Measurements from ENCODE around the gene MBP. TPM values are rescaled to one million over a fixed set of nuclear protein-coding genes. Genes with fewer than 3 reads are reported as not detected.
"Not testable (repeated sequence)": the region's sequence is repeated elsewhere in the genome, so short reads cannot be mapped to it uniquely, and the experiment has no call there.

MBP gene
- polyA plus RNA-seq, 1 donor from 2014 or later = 89.4 TPM

- H3K4me1 Mint-ChIP-seq = peaks cover 15 to 26% (median 16%) of the 10 kb centered on the region in 3 donors
- H3K9me3 Mint-ChIP-seq = no peaks in the 10 kb centered on the region
- peak overlapping the region in 1 of 3 donors; percentile 16 for H3K27ac Mint-ChIP-seq
- peaks cover 5% of the 10 kb centered on the region for H3K36me3 Mint-ChIP-seq
- no peak overlapping the region for H3K4me3 Mint-ChIP-seq
- no peaks in the 10 kb centered on the region for H3K27me3 Mint-ChIP-seq
These were observed 159.6 kb downstream of the MBP start for GRCh38 chr18:76972846-76973519.

DNA sequence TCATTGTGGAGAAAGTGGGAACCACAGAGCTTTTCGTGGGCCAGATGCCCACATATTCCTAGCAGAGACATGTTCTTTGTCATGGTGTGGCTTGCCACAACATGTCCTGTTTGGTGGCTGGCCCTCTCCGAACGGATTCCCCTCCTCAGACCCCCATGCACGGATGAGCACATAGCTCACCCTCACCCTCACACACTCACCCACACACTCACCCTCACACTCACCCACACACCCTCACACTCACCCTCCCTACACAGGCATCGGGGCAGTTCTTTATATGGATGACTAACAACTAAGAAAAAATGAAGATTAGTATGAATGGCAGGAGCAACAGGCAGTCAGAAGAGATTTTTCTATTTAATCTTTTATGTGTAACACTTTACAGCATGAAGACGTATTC is 160.3 kb downstream of the MBP start:
- Mint-ChIP-seq H3K4me1 (peaks cover 12 to 20% (median 12%) of the 10 kb centered on the region in 3 donors), H3K36me3 (peaks cover 5% of the 10 kb centered on the region), H3K4me3 (no peak overlapping the region), H3K9me3 (no peaks in the 10 kb centered on the region), H3K27ac (peak overlapping the region in 1 of 3 donors; percentile 62), H3K27me3 (no peaks in the 10 kb centered on the region)

DNA sequence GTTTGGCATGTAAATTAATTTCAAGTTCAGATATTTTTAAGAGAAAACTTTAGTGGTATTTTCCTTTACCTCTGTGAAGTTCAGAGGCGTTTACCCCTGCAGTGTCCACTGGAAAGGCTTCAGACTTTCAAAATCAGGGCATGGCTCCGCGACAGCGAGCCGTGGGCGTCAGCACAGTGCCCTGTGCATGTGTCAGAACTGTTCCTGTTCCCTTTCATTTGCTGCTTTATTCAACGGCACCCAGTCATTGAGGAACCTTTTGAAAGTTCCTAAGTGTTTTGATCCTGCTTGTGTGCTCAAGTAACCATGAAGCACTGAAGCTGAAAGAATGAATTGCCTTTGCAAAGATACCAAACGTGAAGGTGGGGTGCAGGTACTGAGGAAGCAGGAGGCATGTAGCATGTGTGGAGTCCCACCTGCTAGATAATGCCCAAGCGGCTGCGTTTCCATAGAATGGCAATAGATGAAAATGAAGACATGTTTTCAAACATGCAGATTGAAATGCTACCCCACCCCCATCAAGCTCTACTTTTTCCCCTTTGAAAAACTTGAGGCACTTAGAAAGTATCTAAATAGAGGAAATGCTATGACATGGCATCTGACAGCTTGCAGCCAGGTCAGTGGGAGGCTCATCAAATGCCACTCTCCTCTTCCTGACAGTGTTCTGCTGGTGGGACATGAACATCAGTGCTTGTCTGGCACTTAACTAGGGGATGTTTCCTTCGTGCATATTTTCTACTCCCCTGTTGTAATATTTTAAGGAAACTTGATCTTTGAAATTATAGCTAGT is 161.6 kb downstream of the MBP start:
- Mint-ChIP-seq H3K4me1 (peaks cover 6 to 12% (median 7%) of the 10 kb centered on the region in 3 donors), H3K27ac (peak overlapping the region in 1 of 3 donors; percentile 59), H3K36me3 (peaks cover 5% of the 10 kb centered on the region), H3K27me3 (no peaks in the 10 kb centered on the region), H3K4me3 (peak overlapping the region in 1 of 4 donors; percentile 3), H3K9me3 (no peaks in the 10 kb centered on the region)

- no peaks in the 10 kb centered on the region for H3K27me3 Mint-ChIP-seq
- no peak overlapping the region for H3K4me3 Mint-ChIP-seq
- peaks cover 15% of the 10 kb centered on the region for H3K36me3 Mint-ChIP-seq
- H3K9me3 Mint-ChIP-seq = peaks cover 0 to 3% (median 0%) of the 10 kb centered on the region in 3 donors
- H3K27ac Mint-ChIP-seq = no peak overlapping the region
- peaks cover 18 to 25% (median 20%) of the 10 kb centered on the region in 3 donors for H3K4me1 Mint-ChIP-seq
These were observed 164.7 kb downstream of the MBP start for GRCh38 chr18:76967721-76968472.

DNA sequence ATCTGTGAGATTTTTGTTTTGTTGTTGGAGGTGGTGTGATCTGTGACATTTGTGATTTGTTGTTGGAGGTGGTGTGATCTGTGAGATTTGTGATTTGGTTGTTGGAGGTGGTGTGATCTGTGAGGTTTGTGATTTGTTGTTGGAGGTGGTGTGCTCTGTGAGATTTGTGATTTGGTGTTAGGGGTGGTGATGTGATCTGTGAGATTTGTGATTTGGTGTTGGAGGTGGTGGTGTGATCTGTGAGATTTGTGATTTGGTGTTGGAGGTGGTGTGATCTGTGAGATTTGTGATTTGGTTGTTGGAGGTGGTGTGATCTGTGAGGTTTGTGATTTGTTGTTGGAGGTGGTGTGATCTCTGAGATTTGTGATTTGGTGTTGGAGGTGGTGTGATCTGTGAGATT is 165.3 kb downstream of the MBP start:
- H3K27ac Mint-ChIP-seq, H3K4me3 Mint-ChIP-seq, H3K27me3 Mint-ChIP-seq, H3K9me3 Mint-ChIP-seq: not testable (repeated sequence)
- Mint-ChIP-seq H3K36me3 (peaks cover 15% of the 10 kb centered on the region), H3K4me1 (peaks cover 24 to 30% (median 24%) of the 10 kb centered on the region in 3 donors)

GRCh38 chr18:76965555-76966151 is 166.9 kb downstream of the MBP start:
- peaks cover 20% of the 10 kb centered on the region for H3K36me3 Mint-ChIP-seq
- not testable (repeated sequence) for H3K27ac Mint-ChIP-seq, H3K4me3 Mint-ChIP-seq

GRCh38 chr18:76963936-76964335 is 168.6 kb downstream of the MBP start:
- Mint-ChIP-seq H3K36me3 (peaks cover 25% of the 10 kb centered on the region), H3K27me3 (no peaks in the 10 kb centered on the region), H3K4me3 (peak overlapping the region; percentile 61 to 94 (median 70)), H3K9me3 (peaks cover 0 to 3% (median 1%) of the 10 kb centered on the region in 3 donors), H3K4me1 (peaks cover 22 to 30% (median 29%) of the 10 kb centered on the region in 3 donors), H3K27ac (peak overlapping the region in 1 of 3 donors; percentile 73)

More at GRCh38 chr18:76965555-76966151, 166.9 kb downstream of the MBP start:
- H3K9me3 Mint-ChIP-seq, H3K27me3 Mint-ChIP-seq: not testable (repeated sequence)
- peaks cover 22 to 31% (median 30%) of the 10 kb centered on the region in 3 donors for H3K4me1 Mint-ChIP-seq

GRCh38 chr18:76962851-76963250 is 169.7 kb downstream of the MBP start:
- Mint-ChIP-seq H3K36me3 (peaks cover 25% of the 10 kb centered on the region), H3K27ac (peak overlapping the region in 1 of 3 donors; percentile 65), H3K9me3 (peaks cover 0 to 3% (median 1%) of the 10 kb centered on the region in 3 donors), H3K4me1 (peaks cover 22 to 30% (median 29%) of the 10 kb centered on the region in 3 donors), H3K4me3 (peak overlapping the region; percentile 61 to 94 (median 70)), H3K27me3 (no peaks in the 10 kb centered on the region)

DNA sequence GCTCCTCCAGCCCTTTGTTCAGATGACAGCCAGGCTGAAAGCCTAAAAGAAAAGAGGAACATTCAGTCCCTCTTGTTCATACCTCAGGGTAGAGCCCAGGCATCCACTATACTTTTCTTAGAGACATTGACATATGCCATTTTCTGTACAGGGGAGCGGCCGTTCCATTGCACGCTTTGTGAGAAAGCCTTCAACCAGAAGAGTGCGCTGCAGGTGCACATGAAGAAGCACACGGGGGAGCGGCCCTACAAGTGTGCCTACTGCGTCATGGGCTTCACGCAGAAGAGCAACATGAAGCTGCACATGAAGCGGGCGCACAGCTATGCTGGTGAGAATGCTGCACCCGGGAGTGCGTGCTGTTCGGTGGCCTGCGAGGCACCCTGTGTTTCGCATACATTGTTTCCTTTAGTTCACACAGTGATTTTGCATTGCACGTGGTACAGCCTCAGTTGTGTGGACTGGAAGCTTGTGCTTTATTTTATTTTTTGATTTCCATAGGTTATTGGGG is 172.0 kb downstream of the MBP start:
- peaks cover 24% of the 10 kb centered on the region for H3K36me3 Mint-ChIP-seq

DNA sequence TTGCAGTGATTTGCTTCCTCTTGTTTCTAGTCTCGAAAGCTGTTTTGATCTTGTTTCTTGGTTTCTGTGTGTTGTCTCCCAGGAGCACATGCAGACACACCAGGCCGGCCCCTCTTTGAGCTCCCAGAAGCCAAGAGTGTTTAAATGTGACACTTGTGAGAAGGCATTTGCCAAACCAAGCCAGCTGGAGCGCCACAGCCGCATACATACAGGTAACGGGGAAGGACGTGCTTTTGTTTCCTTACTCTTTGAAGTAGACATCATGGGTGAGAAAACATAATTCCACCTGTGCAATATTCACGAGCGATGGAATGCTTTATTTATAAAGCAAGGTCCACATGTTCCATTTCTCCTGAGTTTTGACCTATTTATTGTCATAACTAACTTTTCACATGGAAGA is 173.0 kb downstream of the MBP start:
- Mint-ChIP-seq H3K27me3 (no peaks in the 10 kb centered on the region), H3K9me3 (peaks cover 0 to 3% (median 1%) of the 10 kb centered on the region in 3 donors), H3K27ac (peak overlapping the region in 2 of 3 donors; percentile 48 to 80), H3K4me1 (peaks cover 22 to 34% (median 31%) of the 10 kb centered on the region in 3 donors), H3K36me3 (peaks cover 15% of the 10 kb centered on the region), H3K4me3 (no peak overlapping the region)

More for the DNA sequence above, 172.0 kb downstream of the MBP start:
- H3K9me3 Mint-ChIP-seq = peaks cover 0 to 3% (median 1%) of the 10 kb centered on the region in 3 donors
- peak overlapping the region in 1 of 3 donors; percentile 78 for H3K27ac Mint-ChIP-seq
- peaks cover 22 to 34% (median 31%) of the 10 kb centered on the region in 3 donors for H3K4me1 Mint-ChIP-seq
- no peaks in the 10 kb centered on the region for H3K27me3 Mint-ChIP-seq
- peak overlapping the region in 1 of 4 donors; percentile 40 for H3K4me3 Mint-ChIP-seq

GRCh38 chr18:76958692-76959341 is 173.8 kb downstream of the MBP start:
- Mint-ChIP-seq H3K4me1 (peaks cover 18 to 30% (median 27%) of the 10 kb centered on the region in 3 donors), H3K4me3 (no peak overlapping the region), H3K9me3 (peaks cover 0 to 1% (median 0%) of the 10 kb centered on the region in 3 donors), H3K36me3 (peaks cover 14% of the 10 kb centered on the region), H3K27ac (no peak overlapping the region), H3K27me3 (no peaks in the 10 kb centered on the region)

DNA sequence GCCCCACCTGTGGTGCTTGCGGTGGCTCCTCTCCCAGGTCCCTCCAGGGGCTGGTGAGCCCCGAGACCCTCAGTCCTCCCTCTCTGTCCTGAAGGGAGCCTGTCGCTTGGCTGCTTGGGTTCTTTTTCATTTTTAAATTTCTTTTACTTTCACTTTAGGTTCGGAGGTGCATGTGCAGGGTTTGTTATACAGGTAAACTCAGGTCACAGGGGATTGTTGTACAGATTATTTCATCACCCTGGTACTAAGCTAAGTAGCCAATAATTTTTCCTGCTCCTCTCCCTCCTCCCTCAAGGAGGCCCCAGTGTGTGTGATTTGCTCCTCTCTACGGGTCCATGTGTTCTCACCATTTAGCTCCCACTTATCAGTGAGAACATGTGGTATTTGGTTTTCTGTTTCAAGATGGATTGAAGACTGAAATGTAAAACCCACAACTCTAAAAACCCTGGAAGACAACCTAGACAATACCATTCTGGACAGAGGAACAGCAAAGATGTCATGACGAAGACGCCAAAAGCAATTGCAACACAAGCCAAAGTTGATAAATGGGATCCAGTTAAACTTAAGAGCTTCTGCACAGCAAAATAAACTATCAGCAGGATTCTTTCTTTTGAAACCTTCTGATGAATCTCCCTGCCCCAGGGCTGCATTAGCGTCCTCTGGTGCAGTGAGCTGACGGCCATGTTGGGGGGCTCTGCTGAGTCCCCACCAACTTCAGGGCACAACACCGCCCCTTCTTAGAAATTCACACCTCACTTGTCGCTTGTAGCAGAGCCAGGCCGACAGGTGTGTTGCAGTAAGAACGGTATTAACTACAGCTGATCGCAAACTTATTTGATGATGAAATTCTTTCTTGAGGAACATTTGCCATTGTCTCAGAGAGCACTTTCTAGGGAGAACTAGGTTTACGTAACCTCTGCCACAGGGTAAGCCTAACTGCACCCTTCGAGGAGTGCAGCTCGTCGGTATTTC is 174.9 kb downstream of the MBP start:
- peaks cover 0 to 1% (median 0%) of the 10 kb centered on the region in 3 donors for H3K9me3 Mint-ChIP-seq
- peak overlapping the region in 1 of 3 donors; percentile 53 for H3K27ac Mint-ChIP-seq
- peaks cover 7 to 18% (median 16%) of the 10 kb centered on the region in 3 donors for H3K4me1 Mint-ChIP-seq
- H3K27me3 Mint-ChIP-seq = no peaks in the 10 kb centered on the region
- peaks cover 14% of the 10 kb centered on the region for H3K36me3 Mint-ChIP-seq
- H3K4me3 Mint-ChIP-seq = peak overlapping the region in 1 of 4 donors; percentile 4

- Mint-ChIP-seq H3K36me3 (peaks cover 13% of the 10 kb centered on the region), H3K4me1 (peaks cover 2 to 10% (median 9%) of the 10 kb centered on the region in 3 donors), H3K9me3 (no peaks in the 10 kb centered on the region), H3K4me3 (peak overlapping the region in 1 of 4 donors; percentile 23), H3K27ac (no peak overlapping the region), H3K27me3 (no peaks in the 10 kb centered on the region)
These were observed 175.9 kb downstream of the MBP start for GRCh38 chr18:76956648-76957047.
